T-cell (primary cell): ENCODE data around the gene POLR3B. TPM values are rescaled to one million over a fixed set of nuclear protein-coding genes. Genes with fewer than 3 reads are reported as not detected.

Source experiments
- ATAC-seq, 4 experiments: fragments of 200-7000 bp in 3 of 4; fragments of 150-1000 bp in 1 of 4; cut with Tn5 transposase; replicated peaks in 1 of 4; 1 replicate in 3 of 4; 2 replicates in 1 of 4; pipeline ENCODE4 v1.10.0; 2021; ENCODE audit warnings: moderate library complexity in 3 of 4, mild to moderate bottlenecking in 2 of 4, moderate number of reproducible peaks in 1 of 4
- CTCF ChIA-PET, 2 donors: fragments of 300-600 bp; sonication (Branson Sonifier 250); formaldehyde crosslinking; loops; one replicate each; lab custom pipeline; 2022; ENCODE audit warnings: antibody characterized with exemption in 2 of 2; lab: Charles Lee
- POLR2A ChIA-PET, 2 donors: fragments of 300-600 bp; sonication (Branson Sonifier 250); formaldehyde crosslinking; loops; one replicate each; lab custom pipeline; 2022; ENCODE audit warnings: antibody characterized with exemption in 2 of 2; lab: Charles Lee
- DNase-seq, 35 experiments: peaks; one replicate each; pipeline versions ENCODE4 v3.0.0 to v3.0.0-alpha.2; 2013 to 2023
- H3K27ac ChIP-seq: one replicate; pipeline ENCODE4 v1.5.1; 2013; ENCODE audit warnings: low read length
- H3K27me3 ChIP-seq, 2 experiments: replicated peaks in 1 of 2; 1 replicate in 1 of 2; 2 replicates in 1 of 2; pipeline versions ENCODE4 v1.6.1 to v1.7.0; 2013; ENCODE audit warnings: low read length in 1 of 2, mixed read lengths in 1 of 2; ENCODE audit not compliant: control insufficient read depth in 2 of 2, insufficient read depth in 2 of 2; ENCODE audit errors: extremely low read depth in 1 of 2
- H3K36me3 ChIP-seq, 2 donors: 1 replicate in 1 of 2; 2 replicates in 1 of 2; pipeline versions ENCODE4 v1.6.1 to v1.7.0; 2013; ENCODE audit warnings: low read length in 1 of 2; ENCODE audit not compliant: control insufficient read depth in 2 of 2, insufficient read depth in 1 of 2; ENCODE audit errors: extremely low read depth in 1 of 2
- H3K4me1 ChIP-seq, 2 experiments: 1 replicate in 1 of 2; 2 replicates in 1 of 2; pipeline versions ENCODE4 v1.6.1 to v1.7.0; 2013; ENCODE audit warnings: low read length in 2 of 2, mixed read lengths in 1 of 2; ENCODE audit not compliant: insufficient read depth in 2 of 2, control insufficient read depth in 1 of 2; ENCODE audit errors: extremely low read depth in 1 of 2
- H3K4me3 ChIP-seq, 2 donors: 1 replicate in 1 of 2; 2 replicates in 1 of 2; pipeline versions ENCODE4 v1.5.1 to v1.7.0; 2013; ENCODE audit warnings: mild to moderate bottlenecking in 2 of 2, low read length in 1 of 2, moderate library complexity in 1 of 2; ENCODE audit not compliant: control insufficient read depth in 1 of 2; ENCODE audit errors: extremely low read depth in 1 of 2
- H3K9me3 ChIP-seq: 2 replicates; pipeline ENCODE4 v1.7.0; 2013
- H3K27ac Mint-ChIP-seq, 2 donors: one replicate each; pipeline ENCODE4 v1.8.0; 2020 to 2021; ENCODE audit warnings: mild to moderate bottlenecking in 2 of 2, mixed read lengths in 2 of 2
- H3K27me3 Mint-ChIP-seq, 2 donors: one replicate each; pipeline ENCODE4 v1.8.0; 2021 to 2022; ENCODE audit warnings: mixed read lengths in 2 of 2
- H3K36me3 Mint-ChIP-seq: one replicate; pipeline ENCODE4 v1.8.0; 2021; ENCODE audit warnings: mixed read lengths
- H3K4me1 Mint-ChIP-seq, 3 donors: one replicate each; pipeline ENCODE4 v1.8.0; 2020 to 2022; ENCODE audit warnings: mixed read lengths in 3 of 3, mild to moderate bottlenecking in 1 of 3
- H3K4me3 Mint-ChIP-seq, 3 donors: one replicate each; pipeline ENCODE4 v1.8.0; 2020 to 2022; ENCODE audit warnings: mild to moderate bottlenecking in 3 of 3, mixed read lengths in 3 of 3, moderate library complexity in 3 of 3
- H3K9me3 Mint-ChIP-seq, 3 donors: one replicate each; pipeline ENCODE4 v1.8.0; 2020 to 2022; ENCODE audit warnings: mixed read lengths in 3 of 3
- WGBS: methylation state at CpG from one replicate; pipeline ENCODE4 v1.1.5; 2013; ENCODE audit warnings: missing lambda C conversion rate; ENCODE audit not compliant: insufficient coverage; 5-methylcytosine and 5-hydroxymethylcytosine counted together
- total RNA-seq, 35 experiments: library from RNA in 6 of 35; stranded (reverse) in 6 of 35; fragments of 120-200 nt in 1 of 35; gene quantifications; one replicate each; pipeline versions ENCODE4 v1.2.1 to v1.2.4 and lab custom pipeline; 2013 to 2026

Gene POLR3B
- total RNA-seq, 5 donors from 2014 or later (not counting 1 experiment from before 2014, with no cell fraction given) = 6.3 to 8.4 (median 7.0) TPM

DNA sequence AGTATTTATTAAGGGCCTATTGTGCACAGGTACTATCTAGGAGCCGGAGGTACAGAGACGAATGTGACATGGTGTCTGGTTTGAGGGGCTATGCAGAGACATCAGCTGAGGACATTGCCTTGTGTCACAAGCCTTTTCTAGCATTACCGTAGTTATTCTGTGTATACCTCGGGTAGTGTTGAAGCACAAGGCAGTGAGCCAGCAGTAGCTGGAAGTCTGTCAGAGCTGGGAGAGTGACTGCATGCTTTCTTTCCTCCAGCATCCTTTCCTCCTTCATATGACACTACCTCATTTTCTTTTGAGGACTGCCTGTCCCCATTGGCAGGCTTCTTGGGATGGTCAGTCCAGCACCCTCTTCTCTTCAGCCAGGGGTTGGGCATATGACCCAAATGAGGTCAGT is 77.0 kb downstream of the POLR3B start:
- DNase-seq (no peak), ATAC-seq (no peak)
- CTCF ChIA-PET = no interaction called here
- POLR2A ChIA-PET = no interaction called here
- no peaks in the 10 kb centered on the region for H3K9me3 Mint-ChIP-seq
- Histone ChIP-seq H3K4me3 (no peak overlapping the region), H3K4me1 (no peaks in the 10 kb centered on the region), H3K9me3 (no peaks in the 10 kb centered on the region), H3K36me3 (peaks cover 2 to 36% of the 10 kb centered on the region in 2 donors), H3K27me3 (no peaks in the 10 kb centered on the region), H3K27ac (no peak overlapping the region)
- H3K36me3 Mint-ChIP-seq = peaks cover 56% of the 10 kb centered on the region
- no peak overlapping the region for H3K4me3 Mint-ChIP-seq
- no peaks in the 10 kb centered on the region for H3K27me3 Mint-ChIP-seq
- WGBS = 94% methylated on average over 3 of the region's 4 CpGs
- H3K4me1 Mint-ChIP-seq = no peaks in the 10 kb centered on the region
- H3K27ac Mint-ChIP-seq = no peak overlapping the region

DNA sequence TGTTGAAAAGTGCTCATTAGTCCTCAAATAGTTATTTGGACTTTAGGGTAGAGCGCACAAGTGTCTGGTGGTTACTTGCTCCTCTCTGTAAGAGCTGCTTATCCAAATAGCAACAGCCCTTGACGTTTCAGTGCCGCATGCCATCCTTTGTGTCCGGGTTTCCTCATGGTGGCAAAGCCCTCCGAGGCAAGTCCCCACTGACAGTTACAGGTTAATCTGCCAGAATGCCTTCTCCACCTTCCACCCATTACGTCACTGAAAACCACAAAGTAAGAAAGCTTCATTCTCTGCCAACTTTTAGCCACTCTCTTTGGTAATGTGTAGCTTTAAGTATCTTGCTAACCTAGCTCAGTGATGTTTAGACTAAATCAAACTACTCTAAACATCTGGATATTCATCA is 78.6 kb downstream of the POLR3B start:
- ChIA-PET POLR2A (interaction anchor here in 1 of 2 donors (0.6 kb wide), 1 partner anchor 408 kb away, joined by 15 read pairs; no protein-coding TSS in a partner anchor), CTCF (interaction anchor here in 1 of 2 donors (0.6 kb wide), 1 partner anchor 610 kb away, joined by 3 read pairs; no protein-coding TSS in a partner anchor)
- DNase-seq (no peak), ATAC-seq (no peak)
- no peaks in the 10 kb centered on the region for H3K4me1 ChIP-seq
- H3K36me3 Mint-ChIP-seq = peaks cover 56% of the 10 kb centered on the region
- no peaks in the 10 kb centered on the region for H3K9me3 ChIP-seq
- no peak overlapping the region for H3K27ac ChIP-seq
- H3K27me3 Mint-ChIP-seq = no peaks in the 10 kb centered on the region
- no peak overlapping the region for H3K4me3 Mint-ChIP-seq
- H3K36me3 ChIP-seq = peaks cover 2 to 37% of the 10 kb centered on the region in 2 donors
- H3K9me3 Mint-ChIP-seq = no peaks in the 10 kb centered on the region
- no peaks in the 10 kb centered on the region for H3K27me3 ChIP-seq
- H3K4me3 ChIP-seq = no peak overlapping the region
- H3K27ac Mint-ChIP-seq = no peak overlapping the region
- no peaks in the 10 kb centered on the region for H3K4me1 Mint-ChIP-seq
- WGBS = 100% methylated on average over 3 of the region's 6 CpGs

DNA sequence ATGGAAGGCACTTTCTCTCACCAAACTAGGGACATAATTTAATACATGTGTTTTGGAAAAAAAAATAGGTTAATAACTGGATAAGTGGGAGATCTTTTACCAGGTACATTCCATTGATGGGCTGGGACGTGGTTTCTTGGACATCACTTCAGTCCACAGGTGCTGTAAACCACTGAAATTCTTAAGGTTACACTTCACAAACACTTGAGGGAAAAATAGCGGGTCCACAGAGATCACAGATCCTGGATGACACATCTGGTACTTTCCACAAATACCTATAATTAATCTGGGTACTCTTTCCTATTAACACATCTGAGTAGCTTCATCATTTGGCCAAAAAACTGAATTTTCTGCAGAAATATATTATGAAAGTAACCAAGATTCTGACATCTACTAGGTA is 85.0 kb downstream of the POLR3B start:
- Histone ChIP-seq H3K4me3 (no peak overlapping the region), H3K36me3 (peaks cover 0 to 18% of the 10 kb centered on the region in 2 donors), H3K27me3 (no peaks in the 10 kb centered on the region), H3K27ac (no peak overlapping the region), H3K4me1 (no peaks in the 10 kb centered on the region), H3K9me3 (no peaks in the 10 kb centered on the region)
- ChIA-PET POLR2A (no interaction called here), CTCF (no interaction called here)
- ATAC-seq = no peak
- Mint-ChIP-seq H3K9me3 (no peaks in the 10 kb centered on the region), H3K27me3 (no peaks in the 10 kb centered on the region), H3K4me1 (no peaks in the 10 kb centered on the region), H3K4me3 (no peak overlapping the region), H3K27ac (no peak overlapping the region), H3K36me3 (peaks cover 37% of the 10 kb centered on the region)
- WGBS = 71% methylated on average over 1 of the region's 2 CpGs
- no peak for DNase-seq

DNA sequence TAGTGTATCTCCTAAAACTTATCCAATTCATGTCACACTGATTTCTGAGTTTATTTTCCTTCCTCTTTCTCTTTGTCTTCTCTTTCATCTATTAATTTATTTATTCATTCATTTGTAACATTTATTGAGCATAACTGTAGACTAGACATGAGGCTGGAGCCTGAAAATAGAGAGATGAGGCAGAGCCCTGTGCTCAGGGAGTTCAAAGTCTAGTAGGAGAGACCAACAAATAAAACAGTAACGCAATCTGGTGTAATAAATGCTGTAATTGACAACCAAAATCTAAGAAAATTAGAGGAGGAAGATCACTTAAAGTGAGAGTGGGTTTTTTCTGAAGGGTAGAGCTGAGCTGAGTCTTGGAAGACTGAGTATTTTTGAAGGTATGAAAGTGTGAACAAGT is 87.5 kb downstream of the POLR3B start:
- Mint-ChIP-seq H3K27ac (no peak overlapping the region), H3K36me3 (peaks cover 42% of the 10 kb centered on the region), H3K9me3 (no peaks in the 10 kb centered on the region), H3K4me3 (no peak overlapping the region), H3K27me3 (no peaks in the 10 kb centered on the region), H3K4me1 (no peaks in the 10 kb centered on the region)
- ChIA-PET CTCF (no interaction called here), POLR2A (no interaction called here)
- Histone ChIP-seq H3K27me3 (no peaks in the 10 kb centered on the region), H3K27ac (no peak overlapping the region), H3K4me1 (no peaks in the 10 kb centered on the region), H3K4me3 (no peak overlapping the region), H3K36me3 (peaks cover 0 to 13% of the 10 kb centered on the region in 2 donors), H3K9me3 (no peaks in the 10 kb centered on the region)
- WGBS = no CpG with 5 or more reads among the region's 1 CpG
- no peak for ATAC-seq
- no peak for DNase-seq

DNA sequence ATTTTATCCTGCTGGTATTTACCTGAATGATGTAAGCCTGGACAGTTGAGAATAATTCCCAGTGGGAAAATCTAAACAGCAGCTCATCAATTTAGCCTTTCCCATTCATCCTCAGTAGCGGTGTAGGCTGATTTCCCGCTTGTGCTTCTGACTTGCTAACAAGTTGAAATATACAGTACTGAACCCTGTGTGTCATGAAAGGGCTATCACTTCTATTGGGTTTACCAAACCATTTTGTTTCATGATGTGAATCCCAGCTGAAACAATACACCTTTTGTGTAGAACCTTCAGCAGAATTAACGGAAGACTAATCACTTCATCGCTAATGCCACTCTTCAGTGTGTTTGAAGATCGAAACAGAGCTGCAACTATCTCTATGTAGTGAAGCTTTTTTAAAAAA is 88.4 kb downstream of the POLR3B start:
- no CpG with 5 or more reads among the region's 5 CpGs for WGBS
- DNase-seq = no peak
- Histone ChIP-seq H3K27me3 (no peaks in the 10 kb centered on the region), H3K4me3 (no peak overlapping the region), H3K36me3 (peaks cover 0 to 9% of the 10 kb centered on the region in 2 donors), H3K4me1 (no peaks in the 10 kb centered on the region), H3K27ac (no peak overlapping the region), H3K9me3 (no peaks in the 10 kb centered on the region)
- ATAC-seq = no peak
- Mint-ChIP-seq H3K4me3 (no peak overlapping the region), H3K4me1 (no peaks in the 10 kb centered on the region), H3K27me3 (no peaks in the 10 kb centered on the region), H3K36me3 (peaks cover 36% of the 10 kb centered on the region), H3K27ac (no peak overlapping the region), H3K9me3 (no peaks in the 10 kb centered on the region)
- ChIA-PET CTCF (interaction anchor here (0.7 to 1.6 kb wide), 3 partner anchors 8 to 711 kb away, joined by 3 to 4 read pairs (median 4); no protein-coding TSS in a partner anchor), POLR2A (interaction anchor here in 1 of 2 donors (0.7 kb wide), 1 partner anchor 12 kb away, joined by 4 read pairs; no protein-coding TSS in a partner anchor)

DNA sequence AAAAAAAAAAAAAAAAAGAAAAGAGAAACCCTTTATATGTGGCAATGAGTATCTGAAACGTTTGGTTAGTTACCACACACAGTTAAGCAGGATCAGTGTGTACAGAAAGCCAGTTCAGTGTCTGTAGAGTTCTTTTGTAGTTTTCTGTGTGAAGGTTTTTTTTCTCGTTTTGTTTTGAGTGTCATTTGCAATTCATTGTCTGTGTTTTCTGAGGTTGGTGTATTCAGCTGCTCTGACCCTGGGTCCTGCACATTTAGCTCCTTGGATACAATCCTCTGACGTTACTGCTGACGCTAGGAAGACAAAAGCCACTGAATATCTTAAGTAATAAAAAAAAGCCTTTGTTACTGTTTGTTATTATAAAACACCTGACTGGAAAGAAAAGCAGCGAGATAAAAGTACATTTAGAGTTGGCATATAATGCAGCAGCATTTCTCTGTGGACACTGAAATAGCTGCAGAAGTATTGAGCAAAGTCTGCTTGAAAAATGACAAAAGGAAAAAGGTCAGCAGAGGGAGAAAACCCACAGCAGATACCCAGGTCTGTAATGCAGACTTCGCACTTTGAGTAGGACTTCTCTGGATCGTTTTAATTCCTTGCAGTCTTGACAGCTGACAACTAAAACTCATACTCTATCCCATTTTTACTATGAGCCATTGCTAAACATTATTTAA is 89.0 kb downstream of the POLR3B start:
- Mint-ChIP-seq H3K9me3 (no peaks in the 10 kb centered on the region), H3K4me3 (no peak overlapping the region), H3K36me3 (peaks cover 36% of the 10 kb centered on the region), H3K27ac (no peak overlapping the region), H3K27me3 (no peaks in the 10 kb centered on the region), H3K4me1 (no peaks in the 10 kb centered on the region)
- Histone ChIP-seq H3K4me3 (no peak overlapping the region), H3K36me3 (peaks cover 0 to 9% of the 10 kb centered on the region in 2 donors), H3K9me3 (no peaks in the 10 kb centered on the region), H3K4me1 (no peaks in the 10 kb centered on the region), H3K27me3 (no peaks in the 10 kb centered on the region), H3K27ac (no peak overlapping the region)
- ChIA-PET CTCF (interaction anchor here (0.7 to 1.6 kb wide), 3 partner anchors 9 to 711 kb away, joined by 3 to 4 read pairs (median 4); no protein-coding TSS in a partner anchor), POLR2A (no interaction called here)
- no peak for DNase-seq
- WGBS = 43% methylated on average over 1 of the region's 7 CpGs
- ATAC-seq = no peak
